ENCODE data around the gene PRSS56. TPM values are rescaled to one million over a fixed set of nuclear protein-coding genes. Genes with fewer than 3 reads are reported as not detected.

The PRSS56 gene
- total RNA-seq, 1 donor from 2014 or later, result 52.4 TPM

- peaks cover 3% of the 10 kb centered on the region for H3K9me3 Mint-ChIP-seq
- no peak overlapping the region for H3K27ac Mint-ChIP-seq (ENCODE audit: unreplicated experiment)
- H3K36me3 Mint-ChIP-seq (ENCODE audit: low read depth), result peaks cover 8% of the 10 kb centered on the region
- no peak for TF ChIP-seq CTCF (conservative IDR thresholded peaks at IDR 0.05)
- H3K4me3 Mint-ChIP-seq, result no peak overlapping the region
- H3K4me1 Mint-ChIP-seq, result peaks cover 5% of the 10 kb centered on the region
- peaks cover 3% of the 10 kb centered on the region for H3K27me3 Mint-ChIP-seq (ENCODE audit: low read depth)
- DNase-seq (ENCODE audit: low read depth, low spot score), result no peak
These were observed 20.4 kb downstream of the PRSS56 start for GRCh38 chr2:232540441-232541041.

- Mint-ChIP-seq H3K36me3 (ENCODE audit: low read depth) (peaks cover 9% of the 10 kb centered on the region), H3K27me3 (ENCODE audit: low read depth) (peaks cover 3% of the 10 kb centered on the region), H3K27ac (ENCODE audit: unreplicated experiment) (no peak overlapping the region), H3K9me3 (peaks cover under 1% of the 10 kb centered on the region), H3K4me3 (no peak overlapping the region), H3K4me1 (peaks cover 5% of the 10 kb centered on the region)
- DNase-seq (ENCODE audit: low read depth, low spot score), result no peak
- TF ChIP-seq CTCF (conservative IDR thresholded peaks at IDR 0.05), result no peak
These were observed 21.2 kb downstream of the PRSS56 start for GRCh38 chr2:232541195-232541960.

- DNase-seq (ENCODE audit: low read depth, low spot score), result no peak
- H3K4me1 Mint-ChIP-seq, result peaks cover 5% of the 10 kb centered on the region
- H3K9me3 Mint-ChIP-seq, result no peaks in the 10 kb centered on the region
- H3K36me3 Mint-ChIP-seq (ENCODE audit: low read depth), result peaks cover 9% of the 10 kb centered on the region
- peaks cover 3% of the 10 kb centered on the region for H3K27me3 Mint-ChIP-seq (ENCODE audit: low read depth)
- TF ChIP-seq CTCF (conservative IDR thresholded peaks at IDR 0.05), result no peak
- H3K4me3 Mint-ChIP-seq, result peak overlapping the region; percentile 20
- H3K27ac Mint-ChIP-seq (ENCODE audit: unreplicated experiment), result no peak overlapping the region
These were observed 21.9 kb downstream of the PRSS56 start for GRCh38 chr2:232541961-232542714.

GRCh38 chr2:232542715-232543467 is 22.7 kb downstream of the PRSS56 start:
- no peak for TF ChIP-seq CTCF (conservative IDR thresholded peaks at IDR 0.05)
- Mint-ChIP-seq H3K36me3 (ENCODE audit: low read depth) (peaks cover 16% of the 10 kb centered on the region), H3K4me1 (peaks cover 5% of the 10 kb centered on the region), H3K27ac (ENCODE audit: unreplicated experiment) (no peak overlapping the region), H3K4me3 (peak overlapping the region; percentile 20), H3K9me3 (no peaks in the 10 kb centered on the region), H3K27me3 (ENCODE audit: low read depth) (peaks cover 3% of the 10 kb centered on the region)
- DNase-seq (ENCODE audit: low read depth, low spot score), result no peak

GRCh38 chr2:232543491-232543890 is 23.3 kb downstream of the PRSS56 start:
- Mint-ChIP-seq H3K36me3 (ENCODE audit: low read depth) (peaks cover 22% of the 10 kb centered on the region), H3K27ac (ENCODE audit: unreplicated experiment) (no peak overlapping the region), H3K9me3 (peaks cover 2% of the 10 kb centered on the region), H3K4me1 (peaks cover 2% of the 10 kb centered on the region), H3K4me3 (no peak overlapping the region), H3K27me3 (ENCODE audit: low read depth) (peaks cover under 1% of the 10 kb centered on the region)
- no peak for DNase-seq (ENCODE audit: low read depth, low spot score)
- TF ChIP-seq CTCF (conservative IDR thresholded peaks at IDR 0.05), result no peak
